Parathyroid adenoma (tissue), 2 donors: ENCODE measurements around the gene ZSCAN29.

ENCODE experiments used
- H2AFZ ChIP-seq: fragments of 300-600 bp; sonication (generic); one replicate; pipeline ENCODE4 v1.7.0; 2017; ENCODE audit warnings: antibody characterized with exemption, mild to moderate bottlenecking
- H3K27ac ChIP-seq: fragments of 300-600 bp; sonication (generic); one replicate; pipeline ENCODE4 v1.7.0; 2017
- H3K27me3 ChIP-seq: fragments of 300-600 bp; sonication (generic); one replicate; pipeline ENCODE4 v1.7.0; 2017; ENCODE audit warnings: low read length; ENCODE audit not compliant: control insufficient read depth, insufficient read depth
- H3K36me3 ChIP-seq: fragments of 300-600 bp; sonication (generic); one replicate; pipeline ENCODE4 v1.7.0; 2017; ENCODE audit warnings: low read length; ENCODE audit not compliant: control insufficient read depth, insufficient read depth
- H3K4me1 ChIP-seq: fragments of 300-600 bp; sonication (generic); one replicate; pipeline ENCODE4 v1.7.0; 2017; ENCODE audit warnings: control low read depth
- H3K4me2 ChIP-seq: fragments of 300-600 bp; sonication (generic); one replicate; pipeline ENCODE4 v1.7.0; 2017; ENCODE audit warnings: low read length
- H3K4me3 ChIP-seq: fragments of 300-600 bp; sonication (generic); one replicate; pipeline ENCODE4 v1.7.0; 2017; ENCODE audit warnings: low read depth, low read length
- H3K79me2 ChIP-seq: fragments of 300-600 bp; sonication (generic); one replicate; pipeline ENCODE4 v1.7.0; 2017; ENCODE audit warnings: control low read depth
- H3K9ac ChIP-seq: fragments of 300-600 bp; sonication (generic); one replicate; pipeline ENCODE4 v1.7.0; 2017; ENCODE audit warnings: mild to moderate bottlenecking
- H3K9me3 ChIP-seq: fragments of 300-600 bp; sonication (generic); one replicate; pipeline ENCODE4 v1.7.0; 2017; ENCODE audit warnings: low read length; ENCODE audit not compliant: control insufficient read depth
- CTCF ChIP-seq: fragments of 300-600 bp; sonication (generic); IDR thresholded peaks from one replicate; pipeline ENCODE4 v1.7.0; 2017; ENCODE audit warnings: antibody characterized with exemption, mild to moderate bottlenecking
- donor health status: primary hyperparathyroidism.

ZSCAN29 gene

DNA sequence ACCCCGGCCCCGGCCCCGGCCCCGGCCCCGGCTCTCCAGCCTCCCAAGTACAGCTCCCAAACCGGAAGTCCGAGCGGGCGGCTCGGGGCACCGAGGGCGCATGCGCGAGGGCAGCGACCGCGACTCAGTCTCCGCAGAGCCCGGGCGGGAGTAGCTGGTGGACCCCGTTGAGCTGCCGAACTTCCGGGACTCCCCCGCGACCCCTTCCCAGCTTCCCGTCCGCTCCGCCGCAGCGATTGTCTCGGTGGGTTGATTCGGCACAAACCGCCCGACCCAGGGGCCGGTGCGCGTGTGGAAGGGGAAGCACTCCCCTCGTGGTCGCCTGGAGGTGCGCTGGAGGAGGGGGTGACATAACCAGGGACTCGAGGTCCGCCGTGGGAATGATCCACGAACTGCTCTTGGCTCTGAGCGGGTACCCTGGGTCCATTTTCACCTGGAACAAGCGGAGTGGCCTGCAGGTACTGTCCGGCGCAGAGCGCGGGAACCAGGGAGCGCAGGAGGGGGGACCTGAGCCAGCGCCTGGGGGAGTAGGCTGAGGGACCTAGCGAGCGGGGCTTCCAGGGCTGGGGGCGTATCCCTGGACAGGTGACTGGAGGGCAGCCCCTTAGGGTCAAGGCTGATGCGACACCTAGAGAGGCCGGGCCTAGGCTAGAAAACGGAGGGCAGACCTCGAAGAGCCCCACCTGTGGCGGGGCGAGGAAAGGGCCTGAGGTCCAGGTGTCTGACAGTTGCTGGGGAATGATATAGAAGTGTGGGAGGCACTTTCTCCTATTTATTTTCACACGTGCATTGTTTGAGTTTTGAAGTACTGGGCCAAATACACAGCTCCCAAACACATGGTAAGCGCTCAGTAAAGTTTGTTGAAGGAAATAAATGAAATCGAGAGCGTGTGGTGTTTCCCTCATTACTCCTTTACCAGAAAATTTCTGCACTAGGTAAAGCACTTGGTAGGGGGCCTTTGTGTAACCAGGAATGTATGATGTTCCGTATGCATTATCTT lies at the start of gene ZSCAN29, which contains the start of gene TUBGCP4:
Gene ZSCAN29, minus strand, starts transcription at position 69 of the 1,000 bp plus-strand sequence. CDS start 1,130 bp downstream, outside the sequence.
Gene TUBGCP4, plus strand, starts transcription at position 127 of the 1,000 bp plus-strand sequence. Its CDS starts 254 bp downstream, at position 381.
- H3K27me3 ChIP-seq: no peaks in the 10 kb centered on the region
- no peaks in the 10 kb centered on the region for H3K9me3 ChIP-seq
- H3K4me3 ChIP-seq: peak within 1 kb of the TSS; percentile 81
- H3K36me3 ChIP-seq: no peaks in the 10 kb centered on the region
- H3K4me2 ChIP-seq: peak within 1 kb of the TSS; percentile 88
- no peak for TF ChIP-seq CTCF
- H3K27ac ChIP-seq: peak within 1 kb of the TSS; percentile 39
- H2AFZ ChIP-seq: peak within 1 kb of the TSS; percentile 94
- peak within 1 kb of the TSS; percentile 37 for H3K9ac ChIP-seq
- peaks cover 7% of the 10 kb centered on the region for H3K4me1 ChIP-seq
- no peaks in the 10 kb centered on the region for H3K79me2 ChIP-seq

- no peaks in the 10 kb centered on the region for H3K9me3 ChIP-seq
- no peak overlapping the region for H3K4me2 ChIP-seq
- H3K4me3 ChIP-seq: no peak overlapping the region
- no peaks in the 10 kb centered on the region for H3K4me1 ChIP-seq
- H3K27me3 ChIP-seq: no peaks in the 10 kb centered on the region
- peaks cover 4% of the 10 kb centered on the region for H3K79me2 ChIP-seq
- no peak overlapping the region for H3K27ac ChIP-seq
- no peaks in the 10 kb centered on the region for H3K36me3 ChIP-seq
- TF ChIP-seq CTCF: no peak
- H2AFZ ChIP-seq: no peak overlapping the region
- H3K9ac ChIP-seq: no peak overlapping the region
These were observed 49.6 kb upstream of the ZSCAN29 start for GRCh38 chr15:43420435-43420834.

- no peak for TF ChIP-seq CTCF
- Histone ChIP-seq H3K27ac (no peak overlapping the region), H3K9me3 (no peaks in the 10 kb centered on the region), H3K4me2 (no peak overlapping the region), H3K27me3 (no peaks in the 10 kb centered on the region), H3K36me3 (no peaks in the 10 kb centered on the region), H3K4me1 (no peaks in the 10 kb centered on the region), H3K79me2 (peaks cover 2% of the 10 kb centered on the region), H2AFZ (no peak overlapping the region), H3K4me3 (no peak overlapping the region), H3K9ac (no peak overlapping the region)
These were observed 43.4 kb upstream of the ZSCAN29 start for GRCh38 chr15:43414196-43414595.

GRCh38 chr15:43412096-43412495 lies 41.3 kb upstream of the ZSCAN29 start:
- Histone ChIP-seq H3K4me2 (no peak overlapping the region), H3K9me3 (no peaks in the 10 kb centered on the region), H3K36me3 (no peaks in the 10 kb centered on the region), H2AFZ (no peak overlapping the region), H3K27me3 (no peaks in the 10 kb centered on the region), H3K79me2 (peaks cover 2% of the 10 kb centered on the region), H3K27ac (no peak overlapping the region), H3K9ac (no peak overlapping the region), H3K4me3 (no peak overlapping the region), H3K4me1 (no peaks in the 10 kb centered on the region)
- no peak for TF ChIP-seq CTCF
